ENCODE data around the gene STPG2. TPM values are rescaled to one million over a fixed set of nuclear protein-coding genes. Genes with fewer than 3 reads are reported as not detected.

STPG2 gene
- total RNA-seq, 1 experiment from 2014 or later, result 0.03 TPM

GRCh38 chr4:98094118-98094517 is 49.2 kb downstream of the STPG2 start:
- DNase-seq (ENCODE audit: low read depth), result peak; percentile 49

- DNase-seq (ENCODE audit: low read depth), result no peak
These were observed 49.6 kb downstream of the STPG2 start for GRCh38 chr4:98093662-98094061.

GRCh38 chr4:98092833-98093439 is 50.3 kb downstream of the STPG2 start:
- DNase-seq (ENCODE audit: low read depth), result peak; percentile 11

- no peak for DNase-seq (ENCODE audit: low read depth)
These were observed 61.3 kb downstream of the STPG2 start for GRCh38 chr4:98081936-98082335.

GRCh38 chr4:98068495-98068894 is 74.8 kb downstream of the STPG2 start:
- no peak for DNase-seq (ENCODE audit: low read depth)

- DNase-seq (ENCODE audit: low read depth), result peak; percentile 21
These were observed 87.3 kb downstream of the STPG2 start for GRCh38 chr4:98055800-98056501.

- DNase-seq (ENCODE audit: low read depth), result peak; percentile 8
These were observed 96.6 kb downstream of the STPG2 start for GRCh38 chr4:98046665-98047064.

- no peak for DNase-seq (ENCODE audit: low read depth)
These were observed 113.2 kb downstream of the STPG2 start for GRCh38 chr4:98030059-98030458.

- DNase-seq (ENCODE audit: low read depth), result peak; percentile 84
These were observed 115.4 kb downstream of the STPG2 start for GRCh38 chr4:98027827-98028226.

- DNase-seq (ENCODE audit: low read depth), result no peak
These were observed 116.9 kb downstream of the STPG2 start for GRCh38 chr4:98026362-98026761.

- no peak for DNase-seq (ENCODE audit: low read depth)
These were observed 136.4 kb downstream of the STPG2 start for GRCh38 chr4:98006814-98007412.

- peak; percentile 53 for DNase-seq (ENCODE audit: low read depth)
These were observed 137.2 kb downstream of the STPG2 start for GRCh38 chr4:98006060-98006459.

GRCh38 chr4:98000940-98001339 is 142.3 kb downstream of the STPG2 start:
- DNase-seq (ENCODE audit: low read depth), result no peak

GRCh38 chr4:97998203-97998602 is 145.1 kb downstream of the STPG2 start:
- no peak for DNase-seq (ENCODE audit: low read depth)

GRCh38 chr4:97994765-97995465 is 148.4 kb downstream of the STPG2 start:
- peak; percentile 48 for DNase-seq (ENCODE audit: low read depth)

- no peak for DNase-seq (ENCODE audit: low read depth)
These were observed 152.9 kb downstream of the STPG2 start for GRCh38 chr4:97990409-97990808.

GRCh38 chr4:97987019-97987648 is 156.1 kb downstream of the STPG2 start:
- DNase-seq (ENCODE audit: low read depth), result peak; percentile 50

- no peak for DNase-seq (ENCODE audit: low read depth)
These were observed 158.6 kb downstream of the STPG2 start for GRCh38 chr4:97984545-97985131.

GRCh38 chr4:97978791-97979488 is 164.3 kb downstream of the STPG2 start:
- peak; percentile 32 for DNase-seq (ENCODE audit: low read depth)

- no peak for DNase-seq (ENCODE audit: low read depth)
These were observed 189.9 kb downstream of the STPG2 start for GRCh38 chr4:97953171-97953941.
